Esophagus squamous epithelium (tissue), 5 donors: ENCODE data around the gene STYX. TPM values are rescaled to one million over a fixed set of nuclear protein-coding genes. Genes with fewer than 3 reads are reported as not detected.

ENCODE experiments used
- DNase-seq: peaks from one replicate; lab custom pipeline; 2025; lab: John Stamatoyannopoulos, UW
- H3K27ac ChIP-seq, 4 donors: fragments of 200-600 bp; sonication (generic); one replicate each; pipeline ENCODE4 v1.5.1; 2016 to 2019; ENCODE audit warnings: mild to moderate bottlenecking in 1 of 4
- H3K27me3 ChIP-seq, 4 donors: fragments of 200-600 bp; sonication (generic); 1 replicate in 3 of 4; 2 replicates in 1 of 4; pipeline versions ENCODE4 v1.5.1 to v1.6.0; 2017 to 2021; ENCODE audit warnings: antibody characterized with exemption in 1 of 4
- H3K36me3 ChIP-seq, 3 donors: fragments of 200-600 bp; sonication (generic); one replicate each; pipeline ENCODE4 v1.5.1; 2016 to 2019
- H3K4me1 ChIP-seq, 3 donors: fragments of 200-600 bp; sonication (generic); one replicate each; pipeline ENCODE4 v1.5.1; 2017 to 2019
- H3K4me3 ChIP-seq, 4 donors: fragments of 200-600 bp; sonication (generic); 1 replicate in 3 of 4; 2 replicates in 1 of 4; pipeline ENCODE4 v1.5.1; 2016 to 2019; ENCODE audit warnings: mild to moderate bottlenecking in 2 of 4, moderate library complexity in 1 of 4
- H3K9me3 ChIP-seq, 3 donors: fragments of 200-600 bp; sonication (generic); one replicate each; pipeline ENCODE4 v1.5.1; 2016 to 2019
- POLR2A ChIP-seq, 4 donors: fragments of 450-650 bp; IDR thresholded peaks; one replicate each; pipeline ENCODE4 v1.6.1; 2017; ENCODE audit warnings: antibody characterized with exemption in 4 of 4, mild to moderate bottlenecking in 4 of 4, moderate library complexity in 3 of 4
- WGBS, 2 donors: methylation state at CpG; one replicate each; pipeline ENCODE4 v1.1.5; 2018; 5-methylcytosine and 5-hydroxymethylcytosine counted together
- intact Hi-C: fragments of 100-400 bp; cut with DNase I; formaldehyde crosslinking; loops from one replicate; pipeline ENCODE4 v1.15.0; 2022
- total RNA-seq, 4 donors: library from RNA; depleted of rRNA; stranded (reverse); fragments of >200 nt; gene quantifications; one replicate each; pipeline ENCODE4 v1.1.0, GENCODE V29; 2016
- TF ChIP-seq, protein P1 (sequence below), 6 experiments: fragments of 450-650 bp in 4 of 6; fragments of 200-600 bp in 2 of 6; sonication (generic) in 2 of 6; IDR thresholded peaks; one replicate each; pipeline ENCODE4 v1.5.1; 2016 to 2019; ENCODE audit warnings: antibody characterized with exemption in 6 of 6, mild to moderate bottlenecking in 4 of 6, moderate library complexity in 4 of 6
- donor health status: DM: yes; HTN: yes; CAD: no.

The STYX gene
- total RNA-seq, 4 donors from 2014 or later = 9.7 to 19.7 (median 15.6) TPM

DNA sequence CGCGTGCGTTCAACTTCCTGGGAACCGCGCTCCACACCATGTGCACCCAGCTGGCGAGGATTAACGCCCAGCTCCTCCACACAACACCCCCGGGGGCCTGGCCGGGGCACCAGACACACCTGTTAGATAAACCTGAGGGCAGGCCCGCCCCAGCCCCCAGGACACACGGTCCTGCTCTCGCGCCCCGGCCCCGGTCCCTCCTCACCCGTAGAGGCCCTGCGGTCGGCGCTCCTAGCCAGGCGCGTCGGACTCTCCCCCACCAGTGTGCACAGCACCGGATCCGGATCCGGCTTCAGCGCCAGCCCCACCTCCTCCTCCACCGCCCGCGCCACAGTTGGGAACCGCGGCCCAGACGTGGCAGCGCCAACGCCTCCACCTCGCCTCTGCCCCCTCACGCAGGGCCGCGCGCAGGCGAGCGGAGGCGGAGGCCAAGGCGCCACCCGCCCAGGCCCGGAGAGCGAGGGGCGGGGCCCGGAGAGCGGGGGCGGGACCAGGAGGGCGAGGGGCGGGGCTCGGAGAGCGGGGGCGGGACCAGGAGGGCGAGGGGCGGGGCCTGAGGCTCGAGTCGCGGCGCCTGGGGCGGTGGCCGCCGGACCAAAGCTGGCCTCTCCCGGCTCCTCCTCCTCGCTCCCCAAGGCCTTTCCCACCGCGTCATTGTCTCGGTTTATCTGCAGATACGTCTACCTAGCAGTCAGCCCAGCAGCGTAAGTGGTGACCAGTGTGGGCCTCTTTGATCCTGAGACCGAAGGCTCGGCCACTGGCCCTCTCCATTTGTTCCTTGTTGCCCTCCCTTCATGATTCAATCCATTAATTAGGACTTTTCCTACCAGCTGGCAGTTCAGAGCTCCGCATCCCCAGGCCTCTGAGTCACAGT lies 61.5 kb downstream of the STYX start, which contains the start of gene GNPNAT1:
TSS of gene GNPNAT1 (minus strand) at position 385 of the 874 bp plus-strand sequence. CDS start 6,957 bp downstream, outside the sequence.
- Histone ChIP-seq H3K9me3 (no peaks in the 10 kb centered on the region), H3K27me3 (no peaks in the 10 kb centered on the region), H3K4me3 (peak within 1 kb of the TSS; percentile 66 to 85 (median 72)), H3K4me1 (peaks cover 4 to 33% (median 21%) of the 10 kb centered on the region in 3 donors), H3K27ac (peak within 1 kb of the TSS; percentile 83 to 95 (median 90)), H3K36me3 (no peaks in the 10 kb centered on the region)
- 9 to 13% methylated on average over 14 to 15 of the region's 74 CpGs for WGBS, 2 donors
- TF ChIP-seq, protein P1, sequence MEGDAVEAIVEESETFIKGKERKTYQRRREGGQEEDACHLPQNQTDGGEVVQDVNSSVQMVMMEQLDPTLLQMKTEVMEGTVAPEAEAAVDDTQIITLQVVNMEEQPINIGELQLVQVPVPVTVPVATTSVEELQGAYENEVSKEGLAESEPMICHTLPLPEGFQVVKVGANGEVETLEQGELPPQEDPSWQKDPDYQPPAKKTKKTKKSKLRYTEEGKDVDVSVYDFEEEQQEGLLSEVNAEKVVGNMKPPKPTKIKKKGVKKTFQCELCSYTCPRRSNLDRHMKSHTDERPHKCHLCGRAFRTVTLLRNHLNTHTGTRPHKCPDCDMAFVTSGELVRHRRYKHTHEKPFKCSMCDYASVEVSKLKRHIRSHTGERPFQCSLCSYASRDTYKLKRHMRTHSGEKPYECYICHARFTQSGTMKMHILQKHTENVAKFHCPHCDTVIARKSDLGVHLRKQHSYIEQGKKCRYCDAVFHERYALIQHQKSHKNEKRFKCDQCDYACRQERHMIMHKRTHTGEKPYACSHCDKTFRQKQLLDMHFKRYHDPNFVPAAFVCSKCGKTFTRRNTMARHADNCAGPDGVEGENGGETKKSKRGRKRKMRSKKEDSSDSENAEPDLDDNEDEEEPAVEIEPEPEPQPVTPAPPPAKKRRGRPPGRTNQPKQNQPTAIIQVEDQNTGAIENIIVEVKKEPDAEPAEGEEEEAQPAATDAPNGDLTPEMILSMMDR (IDR thresholded peaks at IDR 0.05) = no peak
- peak in 3 of 4 donors; percentile 49 to 78 (median 73) for TF ChIP-seq POLR2A (IDR thresholded peaks at IDR 0.05)
- intact Hi-C loops = no loop called here
- peak; percentile 32 for DNase-seq

DNA sequence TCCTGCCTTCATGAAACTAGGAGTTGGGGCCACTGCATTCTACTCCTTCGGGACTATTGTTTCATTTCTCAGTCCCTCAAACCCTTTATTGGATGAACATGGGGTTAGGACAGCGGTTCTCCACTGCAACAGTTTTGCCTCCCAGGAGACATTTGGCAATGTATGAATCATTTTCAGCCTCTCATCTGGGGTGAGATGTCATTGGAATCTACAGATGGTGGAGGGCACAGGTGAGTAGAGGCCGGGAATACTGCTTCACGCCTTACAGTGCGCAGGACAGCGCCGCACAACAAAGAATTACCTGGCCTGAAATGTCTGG lies 62.1 kb downstream of the STYX start:
- no peak for DNase-seq
- no peak for TF ChIP-seq POLR2A (IDR thresholded peaks at IDR 0.05)
- TF ChIP-seq, protein P1 (IDR thresholded peaks at IDR 0.05) = no peak
- Histone ChIP-seq H3K27ac (peak overlapping the region; percentile 83 to 95 (median 90)), H3K4me3 (peak overlapping the region; percentile 66 to 85 (median 72)), H3K4me1 (peaks cover 4 to 33% (median 21%) of the 10 kb centered on the region in 3 donors), H3K36me3 (no peaks in the 10 kb centered on the region), H3K27me3 (no peaks in the 10 kb centered on the region), H3K9me3 (no peaks in the 10 kb centered on the region)
- 56 to 70% methylated on average over 3 to 7 of the region's 7 CpGs for WGBS, 2 donors
- intact Hi-C loops = no loop called here

DNA sequence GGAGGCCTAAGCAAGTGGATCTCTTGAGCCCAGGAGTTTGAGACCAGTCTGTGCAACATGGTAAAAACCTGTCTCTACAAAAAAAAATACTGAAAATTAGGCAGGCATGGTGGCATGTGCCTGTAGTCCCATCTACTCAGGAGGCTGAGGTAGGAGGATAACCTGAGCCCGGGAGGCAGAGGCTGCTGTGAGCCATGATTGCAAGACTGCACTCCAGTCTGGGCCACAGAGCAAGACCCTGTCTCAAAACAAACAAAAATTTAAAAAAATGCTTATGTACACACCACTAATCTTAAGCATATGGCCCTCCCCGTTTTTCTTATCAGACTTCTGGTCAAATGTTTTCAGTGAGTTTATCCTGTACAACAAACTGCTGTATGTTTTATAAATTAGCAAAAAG lies 63.1 kb downstream of the STYX start:
- H3K4me3 ChIP-seq = no peak overlapping the region
- DNase-seq = no peak
- H3K27me3 ChIP-seq = no peaks in the 10 kb centered on the region
- 65 to 73% methylated on average over 2 of the region's 2 CpGs for WGBS, 2 donors
- peaks cover 4 to 33% (median 21%) of the 10 kb centered on the region in 3 donors for H3K4me1 ChIP-seq
- no peak overlapping the region for H3K27ac ChIP-seq
- intact Hi-C loops = no loop called here
- H3K9me3 ChIP-seq = no peaks in the 10 kb centered on the region
- no peak for TF ChIP-seq POLR2A (IDR thresholded peaks at IDR 0.05)
- H3K36me3 ChIP-seq = no peaks in the 10 kb centered on the region

DNA sequence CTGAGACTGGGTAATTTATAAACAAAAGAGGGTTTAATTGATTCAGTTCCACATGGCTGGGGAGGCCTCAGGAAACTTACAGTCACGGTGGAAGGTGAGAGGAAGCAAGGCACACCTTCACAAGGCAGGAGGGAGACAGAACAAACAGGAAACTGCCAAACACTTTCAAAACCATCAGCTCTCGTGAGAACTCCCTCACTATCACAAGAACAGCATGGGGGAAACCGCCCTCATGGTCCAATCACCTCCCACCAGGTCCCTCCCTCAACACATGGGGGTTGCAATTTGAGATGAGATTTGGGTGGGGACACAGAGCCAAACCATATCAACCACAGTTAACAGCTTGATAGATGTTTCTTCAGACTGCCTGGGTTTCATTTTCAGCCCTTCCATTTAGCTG lies 67.7 kb downstream of the STYX start:
- WGBS, 2 donors = 56 to 66% methylated on average over 3 of the region's 3 CpGs
- no peak for TF ChIP-seq POLR2A (IDR thresholded peaks at IDR 0.05)
- TF ChIP-seq, protein P1 (IDR thresholded peaks at IDR 0.05) = no peak
- no peaks in the 10 kb centered on the region for H3K36me3 ChIP-seq
- no peak overlapping the region for H3K27ac ChIP-seq
- no peaks in the 10 kb centered on the region for H3K9me3 ChIP-seq
- no peaks in the 10 kb centered on the region for H3K27me3 ChIP-seq
- DNase-seq = no peak
- no peaks in the 10 kb centered on the region for H3K4me1 ChIP-seq
- H3K4me3 ChIP-seq = no peak overlapping the region
- intact Hi-C loops = no loop called here

DNA sequence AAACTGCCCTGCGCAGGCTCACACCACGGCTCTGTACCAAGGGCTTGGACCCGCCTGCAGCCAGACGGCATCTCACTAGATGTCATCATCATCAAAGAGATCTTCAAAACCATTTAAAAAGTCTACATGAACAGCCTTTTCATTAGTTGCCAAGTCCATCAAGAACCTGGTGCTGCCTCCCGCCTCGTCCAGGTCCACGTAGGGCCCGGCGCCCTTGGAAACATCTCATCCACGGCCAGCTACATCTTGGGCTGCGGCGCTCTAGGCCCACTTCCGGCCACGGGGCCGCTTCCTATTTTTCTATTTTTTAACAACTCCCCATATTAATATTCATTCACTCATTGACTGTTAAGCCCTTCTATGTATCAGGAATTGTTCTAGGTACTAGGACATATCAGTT lies 68.9 kb downstream of the STYX start:
- intact Hi-C loops = no loop called here
- 86 to 95% methylated on average over 15 of the region's 15 CpGs for WGBS, 2 donors
- no peaks in the 10 kb centered on the region for H3K36me3 ChIP-seq
- no peaks in the 10 kb centered on the region for H3K4me1 ChIP-seq
- DNase-seq = no peak
- H3K27ac ChIP-seq = no peak overlapping the region
- no peak for TF ChIP-seq POLR2A (IDR thresholded peaks at IDR 0.05)
- TF ChIP-seq, protein P1 (IDR thresholded peaks at IDR 0.05) = no peak
- no peaks in the 10 kb centered on the region for H3K27me3 ChIP-seq
- no peaks in the 10 kb centered on the region for H3K9me3 ChIP-seq
- no peak overlapping the region for H3K4me3 ChIP-seq
